Activated CD4-positive, alpha-beta T cell treated with anti-CD3 and anti-CD28 coated beads, Interleukin-2, amount 50 U/mL, for 1 hour (primary cell): Measurements from ENCODE around the gene CDC42EP1.

ENCODE experiments used
- DNase-seq: peaks from one replicate; pipeline ENCODE4 v3.0.0-alpha.2; 2020

Gene CDC42EP1

DNA sequence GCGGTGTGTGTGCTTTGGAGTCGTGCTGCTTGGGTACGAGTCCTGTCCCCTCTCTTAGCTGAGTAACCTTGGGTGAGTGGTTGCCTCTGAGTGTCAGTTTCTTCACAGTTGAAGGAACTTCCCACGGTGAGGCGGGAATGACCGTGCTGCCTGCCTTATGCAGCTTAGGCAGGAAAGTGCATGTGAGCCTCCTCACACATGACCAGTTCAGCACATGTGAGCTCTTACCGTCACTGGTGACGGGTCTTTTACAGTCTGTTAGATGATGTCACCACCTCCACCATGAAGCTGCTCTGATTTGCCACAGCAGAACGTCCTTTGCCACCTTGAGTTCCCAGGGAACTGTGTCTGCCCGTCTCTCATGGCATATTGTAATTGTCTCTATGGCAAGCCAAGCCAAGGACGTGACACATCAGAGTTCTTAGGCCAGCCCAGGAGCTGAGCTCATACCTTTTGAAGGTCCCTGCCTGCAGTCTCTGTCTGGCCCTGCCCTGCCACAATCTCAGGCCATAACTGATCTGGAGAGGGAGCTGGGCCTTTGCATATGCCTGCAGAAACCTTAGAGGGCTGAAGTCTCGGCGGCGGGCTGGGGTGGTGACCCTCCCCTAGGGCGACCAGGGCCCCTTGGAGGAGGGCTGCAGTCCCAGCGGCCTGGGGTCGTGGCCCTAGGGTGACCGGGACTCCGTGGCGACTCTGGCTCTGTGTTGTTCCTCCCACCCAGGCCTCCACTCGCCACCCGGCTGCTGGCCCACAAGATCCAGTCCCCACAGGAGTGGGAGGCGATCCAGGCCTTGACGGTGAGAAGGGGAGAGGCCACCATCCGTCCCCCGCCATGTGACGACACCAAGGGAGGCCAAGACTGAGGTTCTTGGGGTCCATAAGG is 56.2 kb downstream of the CDC42EP1 start:
- DNase-seq = no peak

GRCh38 chr22:37617431-37617830 is 57.2 kb downstream of the CDC42EP1 start:
- no peak for DNase-seq

DNA sequence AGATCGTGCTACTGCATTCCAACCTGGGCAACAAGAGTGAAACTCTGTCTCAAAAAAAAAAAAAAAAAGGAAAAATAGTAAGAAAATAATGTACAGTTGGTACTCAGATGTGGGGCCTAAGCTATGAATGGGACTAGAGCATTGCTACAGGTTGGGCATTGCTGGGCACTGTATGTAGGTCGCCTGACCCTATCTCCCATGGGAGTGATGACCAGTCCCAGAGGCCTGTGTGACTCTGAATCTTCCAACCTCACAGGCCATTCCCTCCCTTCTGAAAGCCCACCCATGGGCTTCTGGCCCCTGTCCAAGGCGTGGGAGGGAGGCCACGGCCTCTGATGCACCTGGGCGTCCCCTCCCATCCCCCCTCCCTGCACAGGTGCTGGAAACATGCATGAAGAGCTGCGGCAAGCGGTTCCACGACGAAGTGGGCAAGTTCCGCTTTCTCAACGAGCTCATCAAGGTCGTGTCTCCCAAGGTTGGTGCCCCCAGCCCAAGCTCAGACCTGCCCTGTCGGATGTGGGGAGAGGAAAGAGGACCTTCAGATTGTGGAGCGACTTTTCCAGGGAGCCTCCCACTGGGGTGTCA is 57.9 kb downstream of the CDC42EP1 start:
- no peak for DNase-seq

- no peak for DNase-seq
These were observed 58.4 kb downstream of the CDC42EP1 start for GRCh38 chr22:37618674-37619073.
